NCI-H1694 (cell line): ENCODE data around the gene TTC17.

ENCODE experiments used
- DNase-seq: peaks from one replicate; lab custom pipeline; 2025; lab: John Stamatoyannopoulos, UW

Gene TTC17

DNA sequence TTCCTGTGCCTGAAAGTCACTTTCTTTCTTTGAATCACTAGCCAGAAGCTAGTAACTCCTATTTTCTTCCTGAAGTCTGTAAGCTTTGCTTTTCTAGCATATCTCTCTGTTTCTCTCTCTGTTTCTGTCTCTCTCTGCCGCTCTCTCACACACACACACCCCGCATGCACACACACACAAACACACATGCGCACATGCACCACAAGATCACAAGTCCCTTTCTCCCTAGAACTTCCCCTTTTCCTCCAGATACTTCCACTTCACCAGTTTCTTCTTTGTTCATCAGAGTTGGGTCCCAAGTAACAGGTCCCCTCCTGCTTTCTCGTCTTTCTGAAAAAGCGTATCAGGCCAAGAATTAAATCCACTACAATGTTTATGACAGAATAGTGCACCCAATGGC lies 173.3 kb downstream of the TTC17 start:
- DNase-seq = no peak

DNA sequence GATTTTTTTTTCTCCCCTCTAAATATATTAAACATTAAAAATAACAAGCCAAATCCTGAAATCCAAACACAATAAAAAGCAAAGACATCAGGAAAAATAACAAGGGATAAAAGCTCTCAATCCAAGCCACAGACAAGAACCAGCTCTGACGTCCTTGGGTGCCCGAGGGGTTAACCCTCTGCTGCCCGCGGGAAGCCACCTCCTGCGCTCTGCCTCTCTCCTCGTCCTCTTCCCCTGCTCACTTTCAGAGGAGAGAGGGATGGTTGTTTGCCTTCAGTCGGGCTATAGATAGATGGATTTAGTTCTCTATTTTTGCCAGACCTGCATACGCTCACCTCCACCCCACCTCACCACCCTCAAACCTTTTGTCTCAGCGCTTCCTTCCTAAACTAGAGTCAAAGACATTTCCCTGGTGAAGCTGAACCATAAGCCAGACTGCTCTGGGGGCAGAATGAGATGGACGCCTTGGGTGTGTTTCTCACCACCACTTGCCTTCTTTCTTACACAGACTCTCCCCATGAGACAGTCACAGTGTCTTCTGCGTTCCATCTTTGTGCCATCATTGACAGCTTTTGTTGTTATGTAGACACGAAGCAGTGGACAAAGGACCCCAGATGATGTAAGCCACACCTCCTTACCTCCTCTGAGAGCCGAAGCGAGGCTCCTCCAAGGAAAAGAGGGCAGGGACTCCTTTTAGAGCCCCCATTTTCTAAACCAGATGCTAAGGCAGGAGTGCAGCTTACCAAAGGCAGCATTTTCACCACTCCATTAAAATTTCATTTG lies 179.3 kb downstream of the TTC17 start:
- no peak for DNase-seq

DNA sequence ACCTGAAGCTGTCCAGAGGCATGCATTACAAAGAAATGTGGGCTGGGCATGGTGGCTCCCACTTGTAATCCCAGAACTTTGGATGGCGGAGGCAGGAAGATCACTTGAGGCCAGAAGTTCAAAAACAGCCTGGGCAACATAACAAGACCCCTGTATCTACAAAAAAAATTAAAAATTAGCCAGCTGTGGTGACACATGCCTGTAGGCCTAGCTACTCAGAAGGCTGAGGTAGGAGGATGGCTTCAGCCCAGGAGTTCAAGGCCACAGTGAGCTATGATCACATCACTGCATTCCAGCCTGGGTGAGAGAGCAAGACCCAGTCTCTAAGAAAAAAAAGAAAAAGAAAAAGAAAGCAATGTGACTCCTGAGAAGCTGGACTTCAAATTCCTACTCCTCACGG lies 183.3 kb downstream of the TTC17 start:
- no peak for DNase-seq

DNA sequence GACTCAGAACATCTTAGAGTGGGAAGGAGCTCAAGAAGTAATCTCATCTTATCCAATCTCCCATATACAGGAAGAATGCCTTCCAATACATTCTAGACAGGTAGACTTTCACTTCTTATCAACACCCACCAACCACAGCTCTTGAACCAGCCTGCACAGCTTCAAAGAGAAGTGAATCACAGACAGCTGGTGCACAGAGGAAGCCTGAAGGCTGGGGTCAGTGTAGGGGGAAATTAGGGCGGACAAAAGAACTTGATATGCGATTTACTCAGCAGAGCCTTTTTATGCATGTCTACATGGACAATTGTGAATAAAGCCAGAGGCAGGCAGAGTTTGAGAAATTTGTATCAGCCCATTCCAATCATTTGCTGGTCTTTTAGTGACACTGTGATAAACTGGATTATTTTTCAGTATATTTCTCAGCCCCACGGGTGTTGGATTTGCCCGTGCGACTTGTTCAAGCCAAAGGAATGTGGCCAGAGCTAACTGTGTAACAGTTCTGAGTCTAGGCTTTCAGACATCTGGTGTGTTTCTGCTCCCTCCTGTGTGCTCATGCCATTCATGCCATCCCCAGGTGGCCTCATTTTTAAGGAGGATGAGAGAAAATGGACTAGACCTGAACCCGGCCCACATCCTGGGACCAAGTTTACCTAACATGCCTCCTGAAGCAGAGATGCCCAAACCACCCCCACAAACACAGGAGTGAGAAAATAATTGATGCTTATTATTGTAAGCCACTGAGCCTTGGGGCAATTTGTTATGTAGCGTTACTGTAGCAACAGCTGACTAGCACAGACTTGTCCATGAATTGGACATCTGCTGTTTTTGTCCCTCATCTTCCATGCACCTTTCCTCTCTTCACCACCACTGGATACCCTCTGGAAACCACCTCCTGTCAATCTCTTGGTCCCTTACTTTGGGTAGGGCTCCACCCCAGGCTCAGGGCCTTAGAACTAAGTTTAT lies 184.3 kb downstream of the TTC17 start:
- no peak for DNase-seq
